H1 (cell line): ENCODE measurements around the gene ACAP2. TPM values are rescaled to one million over a fixed set of nuclear protein-coding genes. Genes with fewer than 3 reads are reported as not detected.
A peak's percentile ranks its signal among the peaks of the same experiment; 100 is the strongest.

ENCODE experiments used
- CTCF ChIA-PET: fragments of 300-600 bp; sonication (Branson Sonifier 250); formaldehyde crosslinking; loops from one replicate; lab custom pipeline; 2021; ENCODE audit not compliant: partially characterized antibody; lab: Charles Lee
- POLR2A ChIA-PET: fragments of 300-600 bp; sonication (Branson Sonifier 250); formaldehyde crosslinking; loops from one replicate; lab custom pipeline; 2021; ENCODE audit warnings: inconsistent platforms; ENCODE audit not compliant: partially characterized antibody; lab: Charles Lee
- DNase-seq, 2 experiments: peaks; one replicate each; pipeline versions ENCODE4 v3.0.0 to v3.0.0-alpha.2; 2010 to 2022; ENCODE audit warnings: low spot score in 2 of 2, low read depth in 1 of 2, mixed read lengths in 1 of 2
- FAIRE-seq: peaks from 2 replicates; lab custom pipeline; 2011; peaks lifted over from hg19 to GRCh38; lab: Jason Lieb, UNC
- H2AFZ ChIP-seq: 2 replicates; pipeline ENCODE4 v1.8.1; 2012; ENCODE audit warnings: low read length, inconsistent platforms
- H2AK5ac ChIP-seq: 2 replicates; pipeline ENCODE4 v1.6.1; 2013; ENCODE audit warnings: low read depth, low read length
- H2BK120ac ChIP-seq: replicated peaks from 2 replicates; pipeline ENCODE3; 2013; ENCODE audit warnings: low read depth, low read length, inconsistent platforms
- H2BK12ac ChIP-seq: 2 replicates; pipeline ENCODE4 v1.6.1; 2013; ENCODE audit warnings: low read depth, low read length
- H2BK15ac ChIP-seq: 2 replicates; pipeline ENCODE4 v1.6.1; 2013; ENCODE audit warnings: low read length
- H2BK20ac ChIP-seq: 2 replicates; pipeline ENCODE4 v1.6.1; 2013; ENCODE audit warnings: low read length
- H2BK5ac ChIP-seq: 2 replicates; pipeline ENCODE4 v1.6.1; 2013; ENCODE audit warnings: low read depth, low read length
- H3K14ac ChIP-seq: 2 replicates; pipeline ENCODE4 v1.6.1; 2013; ENCODE audit warnings: inconsistent platforms; ENCODE audit not compliant: insufficient read length
- H3K18ac ChIP-seq: 2 replicates; pipeline ENCODE4 v1.6.1; 2013; ENCODE audit warnings: low read length; ENCODE audit errors: extremely low read depth
- H3K23ac ChIP-seq: 2 replicates; pipeline ENCODE4 v1.6.1; 2013; ENCODE audit warnings: inconsistent platforms; ENCODE audit not compliant: insufficient read length
- H3K23me2 ChIP-seq: 2 replicates; pipeline ENCODE4 v1.6.1; 2013; ENCODE audit warnings: low read depth, low read length
- H3K27ac ChIP-seq: 2 replicates; pipeline ENCODE4 v1.6.1; 2011; ENCODE audit warnings: low read depth, low read length, inconsistent platforms
- H3K27me3 ChIP-seq, 4 experiments: replicated peaks in 1 of 4; 1 replicate in 1 of 4; 2 replicates in 3 of 4; pipeline versions ENCODE4 v1.6.1 to v1.8.1; 2011 to 2013; ENCODE audit warnings: low read length in 3 of 4, mild to moderate bottlenecking in 3 of 4, inconsistent platforms in 2 of 4, mixed read lengths in 2 of 4, moderate library complexity in 1 of 4; ENCODE audit not compliant: control insufficient read depth in 3 of 4, insufficient read depth in 3 of 4; ENCODE audit errors: extremely low read depth in 1 of 4
- H3K36me3 ChIP-seq, 4 experiments: 2 replicates each; pipeline versions ENCODE4 v1.6.1 to v1.8.1; 2011 to 2013; ENCODE audit warnings: mild to moderate bottlenecking in 4 of 4, low read length in 3 of 4, moderate library complexity in 2 of 4, control low read depth in 1 of 4, inconsistent platforms in 1 of 4; ENCODE audit not compliant: insufficient read depth in 4 of 4, control insufficient read depth in 2 of 4
- H3K4ac ChIP-seq: replicated peaks from 2 replicates; pipeline ENCODE3; 2013; ENCODE audit warnings: low read length, low read depth, mixed read lengths, inconsistent platforms; ENCODE audit not compliant: insufficient read length
- H3K4me1 ChIP-seq, 4 experiments: replicated peaks in 1 of 4; 1 replicate in 1 of 4; 2 replicates in 3 of 4; pipeline versions ENCODE4 v1.6.1 to v1.8.1; 2011 to 2013; ENCODE audit warnings: low read length in 3 of 4, inconsistent platforms in 2 of 4, mixed read lengths in 1 of 4; ENCODE audit not compliant: insufficient read depth in 4 of 4, control insufficient read depth in 3 of 4
- H3K4me2 ChIP-seq, 2 experiments: 2 replicates each; pipeline versions ENCODE4 v1.6.1 to v1.8.1; 2011 to 2013; ENCODE audit warnings: low read depth in 2 of 2, low read length in 2 of 2, control low read depth in 1 of 2, inconsistent platforms in 1 of 2, mild to moderate bottlenecking in 1 of 2; ENCODE audit not compliant: insufficient read depth in 1 of 2
- H3K4me3 ChIP-seq, 4 experiments: fragments of 200-600, 300-600 bp in 1 of 4; sonication (generic), shearing (Covaris generic), sonication (Bioruptor Twin) in 1 of 4; 2 replicates each; pipeline versions ENCODE4 v1.5.1 to v1.8.1; 2011 to 2016; ENCODE audit warnings: low read length in 4 of 4, low read depth in 3 of 4, control low read depth in 2 of 4, inconsistent platforms in 2 of 4, mild to moderate bottlenecking in 2 of 4, mixed read lengths in 1 of 4, moderate library complexity in 1 of 4; ENCODE audit not compliant: insufficient read depth in 2 of 4; ENCODE audit errors: extremely low read depth in 1 of 4
- H3K56ac ChIP-seq: replicated peaks from 2 replicates; pipeline ENCODE3; 2013; ENCODE audit warnings: low read depth, mild to moderate bottlenecking, mixed read lengths, low read length, inconsistent platforms; ENCODE audit not compliant: insufficient read length
- H3K79me1 ChIP-seq: 2 replicates; pipeline ENCODE4 v1.6.1; 2013; ENCODE audit warnings: low read depth, low read length, control low read depth
- H3K79me2 ChIP-seq, 2 experiments: 2 replicates each; pipeline versions ENCODE4 v1.6.1 to v1.8.1; 2012 to 2013; ENCODE audit warnings: low read length in 2 of 2, mild to moderate bottlenecking in 2 of 2, inconsistent platforms in 1 of 2; ENCODE audit not compliant: insufficient read depth in 2 of 2, control insufficient read depth in 1 of 2
- H3K9ac ChIP-seq, 4 experiments: replicated peaks in 1 of 4; 1 replicate in 1 of 4; 2 replicates in 3 of 4; pipeline versions ENCODE4 v1.6.1 to v1.8.1; 2011 to 2013; ENCODE audit warnings: low read depth in 3 of 4, low read length in 3 of 4, control low read depth in 2 of 4, mild to moderate bottlenecking in 2 of 4, moderate library complexity in 2 of 4, inconsistent platforms in 1 of 4; ENCODE audit errors: extremely low read depth in 1 of 4
- H3K9me3 ChIP-seq, 2 experiments: 2 replicates each; pipeline versions ENCODE4 v1.6.1 to v1.8.1; 2012 to 2013; ENCODE audit warnings: mild to moderate bottlenecking in 2 of 2, moderate library complexity in 2 of 2, control low read depth in 1 of 2, inconsistent platforms in 1 of 2, low read depth in 1 of 2, low read length in 1 of 2, mixed read lengths in 1 of 2; ENCODE audit not compliant: insufficient read depth in 2 of 2
- H4K20me1 ChIP-seq, 2 experiments: replicated peaks in 1 of 2; 2 replicates each; pipeline versions ENCODE3 to v1.8.1; 2011 to 2013; ENCODE audit warnings: inconsistent platforms in 2 of 2, low read length in 2 of 2, mild to moderate bottlenecking in 1 of 2; ENCODE audit not compliant: insufficient read depth in 2 of 2, control insufficient read depth in 1 of 2
- H4K5ac ChIP-seq: 2 replicates; pipeline ENCODE4 v1.6.1; 2013; ENCODE audit warnings: low read length, low read depth, mixed read lengths, inconsistent platforms; ENCODE audit not compliant: insufficient read length
- H4K8ac ChIP-seq: 2 replicates; pipeline ENCODE4 v1.8.0; 2013; ENCODE audit warnings: mild to moderate bottlenecking, moderate library complexity, low read length, inconsistent platforms; ENCODE audit not compliant: insufficient read depth; ENCODE audit errors: extremely low read depth
- H4K91ac ChIP-seq: replicated peaks from 2 replicates; pipeline ENCODE3; 2013; ENCODE audit warnings: low read length, mixed read lengths, inconsistent platforms; ENCODE audit not compliant: insufficient read length
- WGBS, 2 experiments: shearing (Covaris generic) in 1 of 2; methylation state at CpG; one replicate each; pipeline versions ENCODE4 v1.1.6 to v1.1.7; 2013 to 2015; ENCODE audit warnings: low lambda C conversion rate in 2 of 2, mixed read lengths in 2 of 2, inconsistent platforms in 1 of 2, low coverage in 1 of 2, missing lambda C conversion rate in 1 of 2; ENCODE audit not compliant: insufficient replicate concordance in 2 of 2, insufficient coverage in 1 of 2, insufficient read length in 1 of 2; ENCODE audit errors: extremely low coverage in 1 of 2, missing lambda C conversion rate in 1 of 2; 5-methylcytosine and 5-hydroxymethylcytosine counted together
- polyA plus RNA-seq, 7 experiments: library from polyadenylated mRNA; depleted of rRNA in 3 of 7; stranded (reverse) in 5 of 7; unstranded in 2 of 7; fragments of >200 nt in 5 of 7; fragments of 200-250 nt in 2 of 7; gene quantifications; 1 replicate in 5 of 7; 2 replicates in 1 of 7; 4 replicates in 1 of 7; pipeline versions ENCODE4 v1.2.1 to v1.2.3, GENCODE V29; 2011 to 2013; ENCODE audit warnings: missing spikeins in 2 of 7, mixed read lengths in 2 of 7
- total RNA-seq: library from RNA; stranded (reverse); fragmentation: NEBNext Ultra II Directional; extraction: Animal tissue kit (Norgen Biotek cat#: 25700); gene quantifications from 2 replicates; pipeline ENCODE4 v1.2.1, GENCODE V29; 2021
- TF ChIP-seq, protein P1 (sequence below): IDR thresholded peaks from 2 replicates; pipeline ENCODE4 v1.6.1; 2011; ENCODE audit warnings: low read length, improper control_type of control experiment

ACAP2 gene
- total and polyA plus RNA-seq, 2 of the 8 experiments (the other 6 are each of a cell fraction or from before 2014, with no cell fraction given): 7.7 to 37.3 TPM

DNA sequence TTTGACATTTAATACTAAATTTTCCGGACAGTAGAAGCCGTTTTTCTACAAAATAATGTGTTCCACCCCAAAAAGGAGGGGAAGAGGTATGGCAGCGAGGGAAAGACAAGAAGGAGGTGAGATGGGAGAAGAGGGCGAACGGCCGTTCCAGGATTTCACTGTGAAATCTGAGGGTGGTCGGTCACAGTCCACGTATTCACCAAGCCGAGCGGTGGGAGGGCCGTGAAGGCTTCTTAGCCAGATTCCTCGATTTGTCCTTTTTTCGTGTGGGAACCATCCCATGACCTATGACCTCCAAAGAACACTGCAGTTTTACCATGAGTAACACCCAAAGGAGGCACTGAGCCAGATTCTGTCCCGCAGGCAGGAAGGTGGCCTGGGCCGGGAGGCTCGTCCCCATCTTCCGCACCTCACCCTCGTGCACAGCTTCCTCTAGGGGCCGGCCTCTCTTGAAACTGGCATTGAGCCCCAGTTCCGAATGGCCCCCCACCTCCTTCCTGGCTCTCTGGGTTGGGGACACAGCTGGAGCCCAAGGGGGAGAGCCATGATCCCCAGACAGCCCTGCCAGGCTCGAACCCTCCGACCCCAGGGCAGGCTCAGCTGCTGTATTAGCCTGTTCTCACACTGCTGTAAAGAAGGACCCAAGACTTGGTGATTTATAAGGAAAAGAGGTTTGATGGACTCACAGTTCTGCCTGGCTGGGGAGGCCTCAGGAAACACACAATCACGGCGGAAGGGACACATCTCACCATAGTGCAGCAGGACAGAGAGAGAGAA is 195.5 kb downstream of the ACAP2 start:
- Histone ChIP-seq H3K4ac (no peak overlapping the region), H3K27ac (no peak overlapping the region), H3K14ac (no peak overlapping the region), H4K5ac (no peak overlapping the region), H3K4me1 (peaks cover 0 to 14% (median 10%) of the 10 kb centered on the region in 4 experiments; a peak in 6 of 7 replicates), H4K91ac (no peak overlapping the region), H3K18ac (no peak overlapping the region), H3K23me2 (no peaks in the 10 kb centered on the region), H2BK20ac (no peak overlapping the region), H4K8ac (0 out of 2 replicates have a peak overlapping the region, but pooled peaks have one; percentile 7), H2AK5ac (0 out of 2 replicates have a peak overlapping the region, but pooled peaks have one; percentile 65), H2BK15ac (no peak overlapping the region), H3K4me3 (no peak overlapping the region), H3K56ac (no peak overlapping the region), H3K23ac (no peak overlapping the region), H2BK5ac (no peak overlapping the region), H3K9me3 (no peaks in the 10 kb centered on the region; a peak in 1 of 4 replicates), H3K36me3 (no peaks in the 10 kb centered on the region), H2BK12ac (no peak overlapping the region), H3K9ac (no peak overlapping the region), H3K4me2 (no peak overlapping the region), H3K27me3 (no peaks in the 10 kb centered on the region), H3K79me1 (peaks cover 21% of the 10 kb centered on the region), H2BK120ac (no peak overlapping the region), H2AFZ (no peak overlapping the region), H4K20me1 (peaks cover 4 to 16% of the 10 kb centered on the region in 2 experiments), H3K79me2 (peaks cover 0 to 79% of the 10 kb centered on the region in 2 experiments; a peak in 3 of 4 replicates)
- CTCF ChIA-PET: interaction anchor here (0.5 to 1.5 kb wide), 6 partner anchors 12 to 260 kb away, joined by 3 to 4 read pairs (median 3); no protein-coding TSS in a partner anchor
- 95% methylated on average over 24 of the region's 24 CpGs; no CpG with 5 or more reads in 1 of the 2 experiments for WGBS, 2 experiments
- POLR2A ChIA-PET: no interaction called here
- no peak for FAIRE-seq
- TF ChIP-seq, protein P1, sequence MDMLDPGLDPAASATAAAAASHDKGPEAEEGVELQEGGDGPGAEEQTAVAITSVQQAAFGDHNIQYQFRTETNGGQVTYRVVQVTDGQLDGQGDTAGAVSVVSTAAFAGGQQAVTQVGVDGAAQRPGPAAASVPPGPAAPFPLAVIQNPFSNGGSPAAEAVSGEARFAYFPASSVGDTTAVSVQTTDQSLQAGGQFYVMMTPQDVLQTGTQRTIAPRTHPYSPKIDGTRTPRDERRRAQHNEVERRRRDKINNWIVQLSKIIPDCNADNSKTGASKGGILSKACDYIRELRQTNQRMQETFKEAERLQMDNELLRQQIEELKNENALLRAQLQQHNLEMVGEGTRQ: no peak
- DNase-seq: no peak
